ENCODE results near the gene ZDHHC5.

ZDHHC5 gene

DNA sequence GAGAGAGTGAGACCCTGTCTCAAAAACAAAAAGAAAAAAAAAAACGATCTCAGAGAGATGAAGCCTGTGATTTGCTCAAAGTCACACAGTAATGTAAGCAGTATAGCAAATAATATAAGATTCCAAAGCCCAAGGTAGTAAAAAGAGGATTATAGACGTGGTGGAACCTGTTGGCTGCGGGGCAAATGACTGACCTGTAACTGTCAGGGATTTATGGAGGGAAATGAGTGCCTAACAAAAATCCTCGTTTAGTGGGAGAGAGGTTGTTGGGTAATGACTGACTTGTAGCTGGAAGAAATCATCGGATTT lies 11.1 kb upstream of the ZDHHC5 start:
- H3K9me3 ChIP-seq (ENCODE audit: severe bottlenecking) = no peaks in the 10 kb centered on the region
- H3K27me3 ChIP-seq (ENCODE audit: insufficient read depth, poor library complexity, severe bottlenecking) = no peaks in the 10 kb centered on the region
- H3K36me3 ChIP-seq (ENCODE audit: low read depth) = peaks cover 30% of the 10 kb centered on the region
- TF ChIP-seq, protein P1, sequence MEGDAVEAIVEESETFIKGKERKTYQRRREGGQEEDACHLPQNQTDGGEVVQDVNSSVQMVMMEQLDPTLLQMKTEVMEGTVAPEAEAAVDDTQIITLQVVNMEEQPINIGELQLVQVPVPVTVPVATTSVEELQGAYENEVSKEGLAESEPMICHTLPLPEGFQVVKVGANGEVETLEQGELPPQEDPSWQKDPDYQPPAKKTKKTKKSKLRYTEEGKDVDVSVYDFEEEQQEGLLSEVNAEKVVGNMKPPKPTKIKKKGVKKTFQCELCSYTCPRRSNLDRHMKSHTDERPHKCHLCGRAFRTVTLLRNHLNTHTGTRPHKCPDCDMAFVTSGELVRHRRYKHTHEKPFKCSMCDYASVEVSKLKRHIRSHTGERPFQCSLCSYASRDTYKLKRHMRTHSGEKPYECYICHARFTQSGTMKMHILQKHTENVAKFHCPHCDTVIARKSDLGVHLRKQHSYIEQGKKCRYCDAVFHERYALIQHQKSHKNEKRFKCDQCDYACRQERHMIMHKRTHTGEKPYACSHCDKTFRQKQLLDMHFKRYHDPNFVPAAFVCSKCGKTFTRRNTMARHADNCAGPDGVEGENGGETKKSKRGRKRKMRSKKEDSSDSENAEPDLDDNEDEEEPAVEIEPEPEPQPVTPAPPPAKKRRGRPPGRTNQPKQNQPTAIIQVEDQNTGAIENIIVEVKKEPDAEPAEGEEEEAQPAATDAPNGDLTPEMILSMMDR (IDR thresholded peaks at IDR 0.05; ENCODE audit: poor library complexity, severe bottlenecking) = no peak
- peak overlapping the region; percentile 32 for H3K27ac ChIP-seq (ENCODE audit: poor library complexity, severe bottlenecking)
- peak overlapping the region; percentile 65 for H3K4me3 ChIP-seq (ENCODE audit: severe bottlenecking)
- ATAC-seq (ENCODE audit: low read depth) = no peak
- peaks cover 4% of the 10 kb centered on the region for H3K4me1 ChIP-seq (ENCODE audit: insufficient read depth, poor library complexity, severe bottlenecking)
- DNase-seq (ENCODE audit: low spot score) = no peak

DNA sequence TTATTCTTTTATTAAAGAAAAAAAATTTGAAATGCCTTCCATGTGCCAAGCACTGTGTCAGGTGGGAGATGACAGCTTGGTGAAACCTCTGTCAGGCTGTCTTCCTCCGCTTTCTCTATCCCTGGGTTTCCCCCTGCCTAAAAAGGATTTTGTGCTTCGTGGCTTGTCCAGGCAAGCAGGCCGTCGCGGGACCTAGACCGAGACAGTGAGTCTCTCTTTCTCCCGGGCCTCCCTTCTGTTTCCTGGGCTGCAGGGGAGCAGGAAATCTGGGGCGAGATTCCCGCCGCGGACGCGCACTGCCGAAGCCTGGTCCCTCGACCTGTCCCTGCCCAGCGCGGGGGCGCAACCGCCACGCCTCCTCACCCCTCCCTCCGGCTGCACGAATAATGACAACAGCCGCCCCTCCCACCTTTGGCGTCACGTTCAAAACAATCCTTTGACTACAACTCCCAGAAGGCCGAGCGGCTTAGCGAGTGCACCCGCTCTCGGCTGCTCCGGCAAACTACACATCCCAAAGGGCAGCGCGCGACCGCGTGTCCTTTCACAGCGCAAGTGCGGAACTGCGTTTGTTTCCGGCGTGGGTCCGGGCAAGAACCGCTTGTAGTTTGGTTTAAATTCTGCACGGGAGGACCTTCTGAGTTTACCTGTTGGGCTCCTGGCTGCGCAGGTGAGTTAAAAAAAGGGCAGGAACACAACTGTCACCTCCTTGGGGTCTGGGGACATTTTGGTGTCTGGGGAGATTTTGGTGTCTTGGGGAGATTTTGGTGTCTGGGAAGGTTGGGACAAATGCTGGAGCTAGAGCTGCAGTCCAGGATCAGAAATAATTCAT lies 10.5 kb upstream of the ZDHHC5 start, which contains the start of gene CLP1:
Gene CLP1, plus strand, starts transcription at position 569 of the 829 bp plus-strand sequence. CDS start 1,715 bp downstream, outside the sequence.
- ATAC-seq (ENCODE audit: low read depth) (peak; percentile 98), DNase-seq (ENCODE audit: low spot score) (peak; percentile 98)
- H3K4me3 ChIP-seq (ENCODE audit: severe bottlenecking) = peak within 1 kb of the TSS; percentile 65
- TF ChIP-seq, protein P1 (IDR thresholded peaks at IDR 0.05; ENCODE audit: poor library complexity, severe bottlenecking) = no peak
- H3K36me3 ChIP-seq (ENCODE audit: low read depth) = peaks cover 36% of the 10 kb centered on the region
- H3K9me3 ChIP-seq (ENCODE audit: severe bottlenecking) = no peaks in the 10 kb centered on the region
- no peaks in the 10 kb centered on the region for H3K27me3 ChIP-seq (ENCODE audit: insufficient read depth, poor library complexity, severe bottlenecking)
- peaks cover 4% of the 10 kb centered on the region for H3K4me1 ChIP-seq (ENCODE audit: insufficient read depth, poor library complexity, severe bottlenecking)
- peak within 1 kb of the TSS; percentile 32 for H3K27ac ChIP-seq (ENCODE audit: poor library complexity, severe bottlenecking)

DNA sequence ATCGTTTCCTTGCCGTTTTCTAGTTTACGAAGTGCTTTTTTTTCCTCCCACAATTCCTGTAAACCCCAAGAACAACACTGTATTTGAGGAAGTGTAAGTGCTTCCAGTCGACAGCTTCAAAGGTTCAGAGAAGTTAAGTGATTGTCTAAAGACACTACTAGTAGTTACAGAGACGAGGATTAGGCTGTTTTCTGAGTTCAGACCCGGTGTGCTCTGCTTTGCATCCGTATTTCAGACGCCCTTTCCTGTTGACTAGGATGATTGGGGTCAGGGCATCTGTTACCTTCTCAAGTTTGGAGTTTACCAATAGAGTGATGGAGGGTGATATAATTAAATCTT lies 9.9 kb upstream of the ZDHHC5 start:
- H3K4me1 ChIP-seq (ENCODE audit: insufficient read depth, poor library complexity, severe bottlenecking) = peaks cover 4% of the 10 kb centered on the region
- peak overlapping the region; percentile 32 for H3K27ac ChIP-seq (ENCODE audit: poor library complexity, severe bottlenecking)

DNA sequence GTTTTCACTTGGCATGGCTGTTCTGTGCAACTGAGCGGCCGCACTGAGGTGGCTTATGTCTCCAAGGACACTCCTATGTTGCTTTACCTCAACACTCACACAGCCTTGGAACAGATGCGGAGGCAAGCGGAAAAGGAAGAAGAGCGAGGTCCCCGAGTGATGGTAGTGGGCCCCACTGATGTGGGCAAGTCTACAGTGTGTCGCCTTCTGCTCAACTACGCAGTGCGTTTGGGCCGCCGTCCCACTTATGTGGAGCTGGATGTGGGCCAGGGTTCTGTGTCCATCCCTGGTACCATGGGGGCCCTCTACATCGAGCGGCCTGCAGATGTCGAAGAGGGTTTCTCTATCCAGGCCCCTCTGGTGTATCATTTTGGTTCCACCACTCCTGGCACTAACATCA lies 8.2 kb upstream of the ZDHHC5 start:
- ATAC-seq (ENCODE audit: low read depth) (no peak), DNase-seq (ENCODE audit: low spot score) (no peak)
- H3K4me3 ChIP-seq (ENCODE audit: severe bottlenecking) = no peak overlapping the region
- peaks cover 4% of the 10 kb centered on the region for H3K4me1 ChIP-seq (ENCODE audit: insufficient read depth, poor library complexity, severe bottlenecking)
- TF ChIP-seq, protein P1 (IDR thresholded peaks at IDR 0.05; ENCODE audit: poor library complexity, severe bottlenecking) = no peak
- H3K36me3 ChIP-seq (ENCODE audit: low read depth) = peaks cover 38% of the 10 kb centered on the region
- H3K27ac ChIP-seq (ENCODE audit: poor library complexity, severe bottlenecking) = no peak overlapping the region
- H3K9me3 ChIP-seq (ENCODE audit: severe bottlenecking) = no peaks in the 10 kb centered on the region
- H3K27me3 ChIP-seq (ENCODE audit: insufficient read depth, poor library complexity, severe bottlenecking) = no peaks in the 10 kb centered on the region

More for the DNA sequence above, 9.9 kb upstream of the ZDHHC5 start:
- TF ChIP-seq, protein P1 (IDR thresholded peaks at IDR 0.05; ENCODE audit: poor library complexity, severe bottlenecking) = no peak
- peak overlapping the region; percentile 65 for H3K4me3 ChIP-seq (ENCODE audit: severe bottlenecking)
- DNase-seq (ENCODE audit: low spot score) = no peak
- no peaks in the 10 kb centered on the region for H3K27me3 ChIP-seq (ENCODE audit: insufficient read depth, poor library complexity, severe bottlenecking)
- peaks cover 38% of the 10 kb centered on the region for H3K36me3 ChIP-seq (ENCODE audit: low read depth)
- ATAC-seq (ENCODE audit: low read depth) = no peak
- H3K9me3 ChIP-seq (ENCODE audit: severe bottlenecking) = no peaks in the 10 kb centered on the region

DNA sequence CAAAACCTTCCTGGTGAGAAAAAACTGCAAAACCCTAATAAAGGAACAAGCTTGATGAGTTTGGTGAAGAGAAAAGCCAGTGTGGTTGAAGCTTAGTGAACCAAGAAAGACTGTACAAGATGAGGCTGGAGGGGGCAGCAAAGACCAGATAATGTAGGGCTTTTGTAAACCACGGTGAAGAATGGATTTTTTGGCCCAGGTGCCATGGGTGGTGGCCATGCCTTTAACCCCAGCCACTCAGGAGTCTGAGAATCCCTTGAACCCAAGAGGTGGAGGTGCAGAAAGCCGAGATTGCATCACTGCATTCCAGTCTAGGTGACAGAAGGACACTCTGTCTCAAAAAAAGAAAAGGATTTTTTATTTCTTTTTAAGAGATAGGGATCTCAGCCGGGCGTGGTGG lies 5.0 kb upstream of the ZDHHC5 start:
- H3K4me3 ChIP-seq (ENCODE audit: severe bottlenecking) = no peak overlapping the region
- no peaks in the 10 kb centered on the region for H3K9me3 ChIP-seq (ENCODE audit: severe bottlenecking)
- ATAC-seq (ENCODE audit: low read depth) (no peak), DNase-seq (ENCODE audit: low spot score) (no peak)
- TF ChIP-seq, protein P1 (IDR thresholded peaks at IDR 0.05; ENCODE audit: poor library complexity, severe bottlenecking) = peak; percentile 15
- H3K27ac ChIP-seq (ENCODE audit: poor library complexity, severe bottlenecking) = no peak overlapping the region
- peaks cover 38% of the 10 kb centered on the region for H3K36me3 ChIP-seq (ENCODE audit: low read depth)
- H3K27me3 ChIP-seq (ENCODE audit: insufficient read depth, poor library complexity, severe bottlenecking) = no peaks in the 10 kb centered on the region
- peaks cover 4% of the 10 kb centered on the region for H3K4me1 ChIP-seq (ENCODE audit: insufficient read depth, poor library complexity, severe bottlenecking)
